HL-60 (cell line): ENCODE measurements around the gene VAMP2.

Experiments used
- DNase-seq, 2 experiments: peaks; one replicate each; pipeline ENCODE4 v3.0.0-alpha.2; 2010 to 2020; ENCODE audit warnings: low read depth in 1 of 2, low spot score in 1 of 2
- H3K27ac ChIP-seq: fragments of 250-450 bp; sonication (Bioruptor Pico); replicated peaks from 2 replicates; pipeline ENCODE4 v1.5.1; 2020; ENCODE audit warnings: mild to moderate bottlenecking, moderate library complexity
- H3K27me3 ChIP-seq: fragments of 250-450 bp; sonication (Bioruptor Pico); 2 replicates; pipeline ENCODE4 v1.5.1; 2021; ENCODE audit warnings: mild to moderate bottlenecking, moderate library complexity; ENCODE audit not compliant: insufficient read depth, poor library complexity, severe bottlenecking
- H3K4me3 ChIP-seq: replicated peaks from 2 replicates; pipeline ENCODE4 v1.5.1; 2011; ENCODE audit warnings: mild to moderate bottlenecking, control low read depth, low read length; ENCODE audit not compliant: insufficient read depth
- CTCF ChIP-seq: IDR thresholded peaks from one replicate; pipeline ENCODE4 v1.5.1; 2011; ENCODE audit warnings: low read length, control low read depth, inconsistent platforms; ENCODE audit not compliant: insufficient read depth
- GABPA ChIP-seq: IDR thresholded peaks from 2 replicates; pipeline ENCODE4 v1.6.1; 2012; ENCODE audit warnings: low read depth
- POLR2AphosphoS5 ChIP-seq: IDR thresholded peaks from 2 replicates; pipeline ENCODE4 v1.6.1; 2012; ENCODE audit warnings: low read depth
- REST ChIP-seq: IDR thresholded peaks from 2 replicates; pipeline ENCODE4 v1.6.1; 2012; ENCODE audit warnings: low read depth; ENCODE audit not compliant: insufficient replicate concordance
- SPI1 ChIP-seq: IDR thresholded peaks from 2 replicates; pipeline ENCODE4 v1.6.1; 2012; ENCODE audit warnings: low read depth, mild to moderate bottlenecking, borderline replicate concordance

VAMP2 gene

GRCh38 chr17:8167526-8167925 lies 4.8 kb upstream of the VAMP2 start:
- DNase-seq: no peak
- TF ChIP-seq REST (no peak), CTCF (no peak), POLR2AphosphoS5 (no peak)
- no peaks in the 10 kb centered on the region for H3K27me3 ChIP-seq

GRCh38 chr17:8166731-8167130 lies 4.0 kb upstream of the VAMP2 start:
- Histone ChIP-seq H3K4me3 (no peak overlapping the region), H3K27me3 (no peaks in the 10 kb centered on the region), H3K27ac (no peak overlapping the region)
- TF ChIP-seq CTCF: no peak
- no peak for TF ChIP-seq GABPA
- TF ChIP-seq REST: no peak
- no peak for TF ChIP-seq SPI1
- no peak for TF ChIP-seq POLR2AphosphoS5
- no peak for DNase-seq

More at GRCh38 chr17:8167526-8167925, 4.8 kb upstream of the VAMP2 start:
- H3K27ac ChIP-seq: no peak overlapping the region
- no peak overlapping the region for H3K4me3 ChIP-seq

- TF ChIP-seq POLR2AphosphoS5 (no peak), REST (no peak), GABPA (no peak), SPI1 (no peak), CTCF (no peak)
- H3K27me3 ChIP-seq: no peaks in the 10 kb centered on the region
- no peak overlapping the region for H3K4me3 ChIP-seq
- DNase-seq: no peak
- H3K27ac ChIP-seq: peak overlapping the region; percentile 75
These were observed 2.0 kb upstream of the VAMP2 start for GRCh38 chr17:8164815-8165131.
